ENCODE measurements around the gene KLRG1. TPM values are rescaled to one million over a fixed set of nuclear protein-coding genes. Genes with fewer than 3 reads are reported as not detected.

The KLRG1 gene
- total RNA-seq, 1 experiment from 2014 or later, result 2.1 TPM

DNA sequence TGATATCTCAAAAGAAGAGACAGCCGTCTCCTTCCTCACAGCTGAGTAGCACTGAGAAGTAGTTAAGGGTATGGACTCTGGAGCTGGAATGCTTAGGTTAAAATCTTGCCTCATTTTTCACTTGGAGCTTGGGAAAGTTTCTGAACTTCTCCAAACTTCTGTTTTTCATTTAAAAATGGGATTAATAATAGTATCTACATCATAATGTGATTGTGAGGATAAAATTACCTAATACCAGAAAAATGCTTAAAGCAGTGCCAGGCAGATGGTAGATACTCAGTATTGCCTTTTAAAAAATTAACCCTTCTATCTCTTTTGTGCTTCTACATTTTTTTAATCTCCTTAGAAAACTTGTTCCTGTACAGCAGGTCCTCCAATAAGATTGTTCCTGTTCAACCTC is 63.3 kb downstream of the KLRG1 start:
- H3K23me2 ChIP-seq (ENCODE audit: insufficient read length, low read depth, low read length, poor library complexity, severe bottlenecking), result no peaks in the 10 kb centered on the region
- H4K91ac ChIP-seq (ENCODE audit: insufficient read length, low read depth, low read length), result no peak overlapping the region
- no peaks in the 10 kb centered on the region for H4K20me1 ChIP-seq (ENCODE audit: control insufficient read depth, insufficient read depth, insufficient read length)
- H3K14ac ChIP-seq (ENCODE audit: insufficient read depth, low read length), result no peak overlapping the region
- H3T11ph ChIP-seq (ENCODE audit: low read length), result no peak overlapping the region
- no CpG with 5 or more reads among the region's 1 CpG for WGBS (ENCODE audit: extremely low coverage, insufficient read length, low lambda C conversion rate)
- TF ChIP-seq, protein P1, sequence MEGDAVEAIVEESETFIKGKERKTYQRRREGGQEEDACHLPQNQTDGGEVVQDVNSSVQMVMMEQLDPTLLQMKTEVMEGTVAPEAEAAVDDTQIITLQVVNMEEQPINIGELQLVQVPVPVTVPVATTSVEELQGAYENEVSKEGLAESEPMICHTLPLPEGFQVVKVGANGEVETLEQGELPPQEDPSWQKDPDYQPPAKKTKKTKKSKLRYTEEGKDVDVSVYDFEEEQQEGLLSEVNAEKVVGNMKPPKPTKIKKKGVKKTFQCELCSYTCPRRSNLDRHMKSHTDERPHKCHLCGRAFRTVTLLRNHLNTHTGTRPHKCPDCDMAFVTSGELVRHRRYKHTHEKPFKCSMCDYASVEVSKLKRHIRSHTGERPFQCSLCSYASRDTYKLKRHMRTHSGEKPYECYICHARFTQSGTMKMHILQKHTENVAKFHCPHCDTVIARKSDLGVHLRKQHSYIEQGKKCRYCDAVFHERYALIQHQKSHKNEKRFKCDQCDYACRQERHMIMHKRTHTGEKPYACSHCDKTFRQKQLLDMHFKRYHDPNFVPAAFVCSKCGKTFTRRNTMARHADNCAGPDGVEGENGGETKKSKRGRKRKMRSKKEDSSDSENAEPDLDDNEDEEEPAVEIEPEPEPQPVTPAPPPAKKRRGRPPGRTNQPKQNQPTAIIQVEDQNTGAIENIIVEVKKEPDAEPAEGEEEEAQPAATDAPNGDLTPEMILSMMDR (conservative IDR thresholded peaks at IDR 0.05), result no peak
- H3K4me1 ChIP-seq (ENCODE audit: insufficient read depth, low read length), result no peaks in the 10 kb centered on the region
- H3K27ac ChIP-seq (ENCODE audit: insufficient read length, low read depth, low read length), result no peak overlapping the region
- H3K9me3 ChIP-seq (ENCODE audit: control insufficient read depth, low read depth, low read length), result no peaks in the 10 kb centered on the region
- H2BK20ac ChIP-seq (ENCODE audit: low read depth, low read length, poor library complexity, severe bottlenecking), result no peak overlapping the region
- no peak overlapping the region for H3K23ac ChIP-seq (ENCODE audit: insufficient read length, low read depth, low read length)
- no peaks in the 10 kb centered on the region for H3K9me3 Mint-ChIP-seq
- no peaks in the 10 kb centered on the region for H3K27me3 ChIP-seq (ENCODE audit: insufficient read depth, low read length)
- H4K8ac ChIP-seq (replicated peaks; ENCODE audit: insufficient read length, low read depth, low read length), result no peak overlapping the region
- no peak overlapping the region for H2BK12ac ChIP-seq (ENCODE audit: insufficient read length, low read depth, low read length)
- no peak overlapping the region for H4K5ac ChIP-seq (ENCODE audit: insufficient read length, low read depth, low read length)
- no peak overlapping the region for H3K9ac ChIP-seq (ENCODE audit: extremely low read depth, insufficient read length, low read length)
- no peaks in the 10 kb centered on the region for H3K79me2 ChIP-seq (ENCODE audit: insufficient read depth, low read length)
- no peak overlapping the region for H2BK120ac ChIP-seq (ENCODE audit: low read depth, low read length, poor library complexity, severe bottlenecking)
- DNase-seq, result no peak
- H3K79me1 ChIP-seq (ENCODE audit: insufficient read depth, low read depth, low read length, poor library complexity, severe bottlenecking), result no peaks in the 10 kb centered on the region
- no peak overlapping the region for H2AFZ ChIP-seq (ENCODE audit: low read length)
- no peaks in the 10 kb centered on the region for H3K4me1 Mint-ChIP-seq
- H3K36me3 Mint-ChIP-seq (ENCODE audit: insufficient read depth in 1 of 3, low read depth in 3 of 3), result no peaks in the 10 kb centered on the region
- H2BK15ac ChIP-seq (ENCODE audit: low read depth, low read length), result no peak overlapping the region
- no peak overlapping the region for H2AK5ac ChIP-seq (ENCODE audit: insufficient read length, low read length)
- H3K4me3 Mint-ChIP-seq, result no peak overlapping the region; a peak in 1 of 5 replicates
- H3K27ac Mint-ChIP-seq, result no peak overlapping the region
- no peaks in the 10 kb centered on the region for H3K27me3 Mint-ChIP-seq (ENCODE audit: low read depth)
- H3K4ac ChIP-seq (ENCODE audit: low read depth, low read length), result no peak overlapping the region
- H3K56ac ChIP-seq (ENCODE audit: insufficient read length, low read depth, low read length), result no peak overlapping the region
- H3K4me2 ChIP-seq (ENCODE audit: insufficient read depth, insufficient read length, low read length), result no peak overlapping the region
- no peak overlapping the region for H2BK5ac ChIP-seq (ENCODE audit: insufficient read length, low read length)
- H3K18ac ChIP-seq (ENCODE audit: insufficient read length, low read depth, low read length), result no peak overlapping the region

Other genes starting within 250 kb of the KLRG1 start
- gene A2ML1, start 166.9 kb upstream of the KLRG1 start, total RNA-seq (2021), result 2.8 and 4.1 TPM in 2 replicates
- gene PHC1, start 75.0 kb upstream of the KLRG1 start, total RNA-seq (2021), result 558 and 568 TPM in 2 replicates
- gene M6PR, start 39.9 kb upstream of the KLRG1 start, total RNA-seq (2021), result 153 and 163 TPM in 2 replicates
- gene A2M, start 126.4 kb downstream of the KLRG1 start, total RNA-seq (2021), result 0.94 and 1.2 TPM in 2 replicates
- gene PZP, start 218.8 kb downstream of the KLRG1 start, total RNA-seq (2021), result not detected in 2 replicates